Neural cell (in vitro differentiated cells): Measurements from ENCODE around the gene HERPUD2.

Experiments used
- SMC3 ChIP-seq: fragments of 450-650 bp; conservative IDR thresholded peaks from 2 replicates; pipeline ENCODE4 v1.6.1; 2014; ENCODE audit warnings: antibody characterized with exemption, mild to moderate bottlenecking, moderate library complexity; ENCODE audit not compliant: poor library complexity
- TF ChIP-seq, protein P1 (sequence below): fragments of 450-650 bp; IDR thresholded peaks from 2 replicates; pipeline ENCODE4 v1.5.1; 2014; ENCODE audit warnings: antibody characterized with exemption, mild to moderate bottlenecking, moderate library complexity; ENCODE audit not compliant: poor library complexity, severe bottlenecking
- TF ChIP-seq, protein P2 (sequence below): IDR thresholded peaks from 2 replicates; pipeline ENCODE4 v1.6.1; 2012; ENCODE audit warnings: borderline replicate concordance

DNA sequence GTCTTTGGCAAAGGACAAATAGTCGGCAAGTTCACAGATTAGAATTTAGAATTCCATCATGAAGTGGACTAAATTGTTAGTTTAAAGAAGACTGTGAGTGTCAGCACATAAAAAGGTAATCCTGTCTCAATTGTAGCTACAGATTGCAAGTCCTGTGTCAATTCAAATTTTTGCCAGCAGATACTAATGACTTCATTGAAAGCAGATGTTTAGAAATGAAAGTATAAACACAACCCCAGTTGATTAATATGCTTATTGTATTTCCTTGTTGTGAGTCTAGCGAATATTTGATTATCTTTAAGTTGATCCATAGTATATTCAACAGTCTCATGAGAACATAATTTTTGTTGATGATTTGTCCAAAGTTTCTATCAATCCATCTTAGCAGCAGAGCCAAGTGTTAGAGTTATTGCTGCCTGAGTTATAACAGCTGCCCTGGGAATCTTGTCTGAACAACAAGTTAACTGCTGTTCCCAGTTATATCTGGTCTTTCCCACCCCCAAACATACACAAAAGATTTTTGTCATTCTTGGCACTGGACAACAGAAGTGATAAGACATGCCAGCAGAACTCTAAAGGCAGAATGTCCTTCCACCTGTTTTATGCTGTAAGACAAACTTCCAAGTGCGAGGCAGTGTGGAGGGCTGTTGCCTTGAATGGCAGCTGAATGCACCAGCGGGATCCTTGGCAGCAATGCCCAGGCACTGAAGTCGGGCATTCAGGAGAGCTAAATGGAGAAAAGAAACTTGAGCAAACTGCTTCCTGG, 21.3 kb upstream of the HERPUD2 start:
- TF ChIP-seq SMC3 = no peak
- TF ChIP-seq, protein P1, sequence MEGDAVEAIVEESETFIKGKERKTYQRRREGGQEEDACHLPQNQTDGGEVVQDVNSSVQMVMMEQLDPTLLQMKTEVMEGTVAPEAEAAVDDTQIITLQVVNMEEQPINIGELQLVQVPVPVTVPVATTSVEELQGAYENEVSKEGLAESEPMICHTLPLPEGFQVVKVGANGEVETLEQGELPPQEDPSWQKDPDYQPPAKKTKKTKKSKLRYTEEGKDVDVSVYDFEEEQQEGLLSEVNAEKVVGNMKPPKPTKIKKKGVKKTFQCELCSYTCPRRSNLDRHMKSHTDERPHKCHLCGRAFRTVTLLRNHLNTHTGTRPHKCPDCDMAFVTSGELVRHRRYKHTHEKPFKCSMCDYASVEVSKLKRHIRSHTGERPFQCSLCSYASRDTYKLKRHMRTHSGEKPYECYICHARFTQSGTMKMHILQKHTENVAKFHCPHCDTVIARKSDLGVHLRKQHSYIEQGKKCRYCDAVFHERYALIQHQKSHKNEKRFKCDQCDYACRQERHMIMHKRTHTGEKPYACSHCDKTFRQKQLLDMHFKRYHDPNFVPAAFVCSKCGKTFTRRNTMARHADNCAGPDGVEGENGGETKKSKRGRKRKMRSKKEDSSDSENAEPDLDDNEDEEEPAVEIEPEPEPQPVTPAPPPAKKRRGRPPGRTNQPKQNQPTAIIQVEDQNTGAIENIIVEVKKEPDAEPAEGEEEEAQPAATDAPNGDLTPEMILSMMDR = no peak
- TF ChIP-seq, protein P2, sequence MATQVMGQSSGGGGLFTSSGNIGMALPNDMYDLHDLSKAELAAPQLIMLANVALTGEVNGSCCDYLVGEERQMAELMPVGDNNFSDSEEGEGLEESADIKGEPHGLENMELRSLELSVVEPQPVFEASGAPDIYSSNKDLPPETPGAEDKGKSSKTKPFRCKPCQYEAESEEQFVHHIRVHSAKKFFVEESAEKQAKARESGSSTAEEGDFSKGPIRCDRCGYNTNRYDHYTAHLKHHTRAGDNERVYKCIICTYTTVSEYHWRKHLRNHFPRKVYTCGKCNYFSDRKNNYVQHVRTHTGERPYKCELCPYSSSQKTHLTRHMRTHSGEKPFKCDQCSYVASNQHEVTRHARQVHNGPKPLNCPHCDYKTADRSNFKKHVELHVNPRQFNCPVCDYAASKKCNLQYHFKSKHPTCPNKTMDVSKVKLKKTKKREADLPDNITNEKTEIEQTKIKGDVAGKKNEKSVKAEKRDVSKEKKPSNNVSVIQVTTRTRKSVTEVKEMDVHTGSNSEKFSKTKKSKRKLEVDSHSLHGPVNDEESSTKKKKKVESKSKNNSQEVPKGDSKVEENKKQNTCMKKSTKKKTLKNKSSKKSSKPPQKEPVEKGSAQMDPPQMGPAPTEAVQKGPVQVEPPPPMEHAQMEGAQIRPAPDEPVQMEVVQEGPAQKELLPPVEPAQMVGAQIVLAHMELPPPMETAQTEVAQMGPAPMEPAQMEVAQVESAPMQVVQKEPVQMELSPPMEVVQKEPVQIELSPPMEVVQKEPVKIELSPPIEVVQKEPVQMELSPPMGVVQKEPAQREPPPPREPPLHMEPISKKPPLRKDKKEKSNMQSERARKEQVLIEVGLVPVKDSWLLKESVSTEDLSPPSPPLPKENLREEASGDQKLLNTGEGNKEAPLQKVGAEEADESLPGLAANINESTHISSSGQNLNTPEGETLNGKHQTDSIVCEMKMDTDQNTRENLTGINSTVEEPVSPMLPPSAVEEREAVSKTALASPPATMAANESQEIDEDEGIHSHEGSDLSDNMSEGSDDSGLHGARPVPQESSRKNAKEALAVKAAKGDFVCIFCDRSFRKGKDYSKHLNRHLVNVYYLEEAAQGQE = no peak
